IPS DF 6.9 (cell line): Measurements from ENCODE around the gene C1orf52.

Experiments used
- DNase-seq: peaks from one replicate; pipeline ENCODE4 v3.0.0-alpha.2; 2013; ENCODE audit warnings: low read depth, low spot score
- H3K27ac ChIP-seq: one replicate; pipeline ENCODE4 v1.5.1; 2013; ENCODE audit warnings: low read length, control low read depth
- H3K27me3 ChIP-seq: 2 replicates; pipeline ENCODE4 v1.6.1; 2013; ENCODE audit warnings: mild to moderate bottlenecking, low read length; ENCODE audit not compliant: control insufficient read depth, insufficient read depth
- H3K36me3 ChIP-seq: 2 replicates; pipeline ENCODE4 v1.6.1; 2013; ENCODE audit warnings: low read length; ENCODE audit not compliant: control insufficient read depth, insufficient read depth
- H3K4me1 ChIP-seq: 2 replicates; pipeline ENCODE4 v1.6.1; 2013; ENCODE audit warnings: low read length; ENCODE audit not compliant: control insufficient read depth, insufficient read depth
- H3K4me3 ChIP-seq: 2 replicates; pipeline ENCODE4 v1.5.1; 2013; ENCODE audit warnings: mild to moderate bottlenecking, low read length
- H3K9me3 ChIP-seq: 2 replicates; pipeline ENCODE4 v1.6.1; 2013; ENCODE audit warnings: low read length, inconsistent platforms; ENCODE audit not compliant: control insufficient read depth, insufficient read depth
- WGBS: extraction: QIAGEN DNeasy Blood & Tissue Kit; methylation state at CpG from one replicate; pipeline ENCODE4 v1.1.7; 2013; ENCODE audit warnings: mixed read lengths, missing lambda C conversion rate; ENCODE audit not compliant: insufficient read length, insufficient coverage; 5-methylcytosine and 5-hydroxymethylcytosine counted together

Gene C1orf52

GRCh38 chr1:85216697-85217096, 42.8 kb downstream of the C1orf52 start:
- no peak for DNase-seq
- H3K27me3 ChIP-seq, result no peaks in the 10 kb centered on the region
- H3K4me1 ChIP-seq, result no peaks in the 10 kb centered on the region
- no peak overlapping the region for H3K27ac ChIP-seq
- H3K4me3 ChIP-seq, result no peak overlapping the region
- no peaks in the 10 kb centered on the region for H3K9me3 ChIP-seq
- H3K36me3 ChIP-seq, result no peaks in the 10 kb centered on the region

- DNase-seq, result no peak
- no CpG with 5 or more reads among the region's 5 CpGs for WGBS
- Histone ChIP-seq H3K27me3 (no peaks in the 10 kb centered on the region), H3K27ac (no peak overlapping the region), H3K4me1 (no peaks in the 10 kb centered on the region), H3K9me3 (no peaks in the 10 kb centered on the region), H3K4me3 (no peak overlapping the region), H3K36me3 (no peaks in the 10 kb centered on the region)
These were observed 44.8 kb downstream of the C1orf52 start for GRCh38 chr1:85214654-85215053.

GRCh38 chr1:85208488-85208887, 51.0 kb downstream of the C1orf52 start:
- H3K9me3 ChIP-seq, result no peaks in the 10 kb centered on the region
- no peak overlapping the region for H3K27ac ChIP-seq
- no peaks in the 10 kb centered on the region for H3K27me3 ChIP-seq
- no peak for DNase-seq
- H3K36me3 ChIP-seq, result no peaks in the 10 kb centered on the region
- H3K4me3 ChIP-seq, result no peak overlapping the region
- no peaks in the 10 kb centered on the region for H3K4me1 ChIP-seq
- no CpG with 5 or more reads among the region's 2 CpGs for whole genome bisulfite sequencing

- H3K4me1 ChIP-seq, result no peaks in the 10 kb centered on the region
- no peak overlapping the region for H3K27ac ChIP-seq
- DNase-seq, result no peak
- H3K36me3 ChIP-seq, result no peaks in the 10 kb centered on the region
- no peaks in the 10 kb centered on the region for H3K27me3 ChIP-seq
- no CpG with 5 or more reads among the region's 2 CpGs for WGBS
- H3K9me3 ChIP-seq, result no peaks in the 10 kb centered on the region
- H3K4me3 ChIP-seq, result no peak overlapping the region
These were observed 55.8 kb downstream of the C1orf52 start for GRCh38 chr1:85203573-85204171.

GRCh38 chr1:85202864-85203255, 56.6 kb downstream of the C1orf52 start:
- Histone ChIP-seq H3K9me3 (no peaks in the 10 kb centered on the region), H3K4me1 (no peaks in the 10 kb centered on the region), H3K27me3 (no peaks in the 10 kb centered on the region), H3K36me3 (no peaks in the 10 kb centered on the region), H3K4me3 (no peak overlapping the region), H3K27ac (no peak overlapping the region)
- WGBS, result no CpG with 5 or more reads among the region's 2 CpGs
- no peak for DNase-seq

- H3K36me3 ChIP-seq, result no peaks in the 10 kb centered on the region
- peak overlapping the region; percentile 94; the same call in 1 of the 2 replicates for H3K4me3 ChIP-seq
- no peak overlapping the region for H3K27ac ChIP-seq
- H3K9me3 ChIP-seq, result no peaks in the 10 kb centered on the region
- no peaks in the 10 kb centered on the region for H3K4me1 ChIP-seq
- no CpG with 5 or more reads among the region's 14 CpGs for WGBS
- no peak for DNase-seq
- H3K27me3 ChIP-seq, result no peaks in the 10 kb centered on the region
These were observed 57.2 kb downstream of the C1orf52 start for GRCh38 chr1:85202092-85202863.

GRCh38 chr1:85201340-85202091, 57.9 kb downstream of the C1orf52 start:
- H3K9me3 ChIP-seq, result no peaks in the 10 kb centered on the region
- H3K27me3 ChIP-seq, result no peaks in the 10 kb centered on the region
- no peaks in the 10 kb centered on the region for H3K4me1 ChIP-seq
- DNase-seq, result peak; percentile 35
- H3K4me3 ChIP-seq, result peak overlapping the region; percentile 94
- no CpG with 5 or more reads among the region's 81 CpGs for WGBS
- H3K36me3 ChIP-seq, result no peaks in the 10 kb centered on the region
- H3K27ac ChIP-seq, result no peak overlapping the region

- H3K36me3 ChIP-seq, result no peaks in the 10 kb centered on the region
- no peaks in the 10 kb centered on the region for H3K9me3 ChIP-seq
- peak; percentile 43 for DNase-seq
- peak within 1 kb of the TSS; percentile 94 for H3K4me3 ChIP-seq
- no peaks in the 10 kb centered on the region for H3K4me1 ChIP-seq
- H3K27me3 ChIP-seq, result no peaks in the 10 kb centered on the region
- no peak within 1 kb of the TSS for H3K27ac ChIP-seq
- no CpG with 5 or more reads among the region's 99 CpGs for WGBS
These were observed 58.8 kb downstream of the C1orf52 start, which contains the start of gene SYDE2 for GRCh38 chr1:85200463-85201339. SYDE2 (minus strand) TSS chr1:85201016; CDS start chr1:85200996, 20 bp downstream.
